ENCODE results near the gene TIMM22.
"Not testable (repeated sequence)": the region's sequence is repeated elsewhere in the genome, so short reads cannot be mapped to it uniquely, and the experiment has no call there.

The TIMM22 gene

GRCh38 chr17:1043601-1044251 is 46.8 kb downstream of the TIMM22 start:
- no peak for DNase-seq

GRCh38 chr17:1044387-1045009 is 47.6 kb downstream of the TIMM22 start:
- not testable (repeated sequence) for DNase-seq

DNA sequence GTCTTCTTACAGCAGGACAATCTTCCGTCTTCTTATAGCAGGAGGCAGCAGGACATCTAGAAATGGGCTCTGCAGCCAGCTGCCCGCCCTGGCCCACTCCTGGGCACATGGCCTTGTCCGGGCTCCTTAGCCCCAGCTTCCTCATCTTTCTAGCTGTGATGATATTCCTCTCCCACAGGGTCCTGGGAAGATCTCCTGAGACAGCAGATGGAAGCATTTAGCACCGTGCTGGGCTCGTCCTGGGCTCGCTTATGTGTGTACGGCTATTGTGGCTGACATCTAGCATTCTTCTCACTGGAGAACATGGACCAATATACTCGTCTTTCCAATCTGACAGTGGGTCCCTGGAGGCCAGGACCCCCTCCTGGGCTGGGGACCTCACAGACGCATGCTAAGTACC is 48.5 kb downstream of the TIMM22 start:
- DNase-seq, result no peak

DNA sequence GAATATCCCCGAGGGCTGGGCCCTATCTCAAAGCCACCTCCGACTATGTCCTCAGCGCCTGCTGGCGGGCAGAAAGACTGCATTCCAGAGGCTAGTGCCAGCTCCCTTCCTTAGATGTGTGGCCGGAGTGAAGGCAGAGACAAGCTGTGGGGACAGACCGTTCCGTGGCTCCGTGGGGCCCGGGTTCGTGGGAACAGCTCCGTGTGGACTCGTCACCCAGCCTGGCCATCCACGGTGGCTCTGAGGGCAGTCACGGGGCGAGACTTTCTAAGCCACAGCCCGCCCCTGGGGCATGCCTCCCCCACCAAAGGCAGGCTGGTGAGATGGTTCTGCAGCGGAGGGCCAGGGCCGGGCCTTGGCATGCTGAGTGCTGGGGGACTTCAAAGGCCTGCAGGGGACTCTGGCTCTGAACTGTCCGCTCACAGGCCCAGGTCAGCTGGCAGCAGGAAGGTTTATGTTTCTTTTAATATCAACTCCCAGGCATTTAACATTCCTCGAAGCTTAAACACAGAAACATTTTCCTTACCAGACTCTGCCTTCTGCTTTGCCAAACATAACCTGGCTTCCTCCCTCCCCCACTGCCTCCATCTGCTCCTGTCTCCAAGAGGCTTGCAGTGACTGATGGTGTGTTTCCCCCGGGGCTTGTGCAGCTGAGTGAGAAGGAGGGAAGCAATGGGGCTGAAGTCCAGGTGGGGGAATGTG is 50.4 kb downstream of the TIMM22 start:
- no peak for DNase-seq

GRCh38 chr17:1047879-1048470 is 51.0 kb downstream of the TIMM22 start:
- DNase-seq, result no peak

- not testable (repeated sequence) for DNase-seq
Measured at GRCh38 chr17:1048516-1049115, 51.7 kb downstream of the TIMM22 start.

DNA sequence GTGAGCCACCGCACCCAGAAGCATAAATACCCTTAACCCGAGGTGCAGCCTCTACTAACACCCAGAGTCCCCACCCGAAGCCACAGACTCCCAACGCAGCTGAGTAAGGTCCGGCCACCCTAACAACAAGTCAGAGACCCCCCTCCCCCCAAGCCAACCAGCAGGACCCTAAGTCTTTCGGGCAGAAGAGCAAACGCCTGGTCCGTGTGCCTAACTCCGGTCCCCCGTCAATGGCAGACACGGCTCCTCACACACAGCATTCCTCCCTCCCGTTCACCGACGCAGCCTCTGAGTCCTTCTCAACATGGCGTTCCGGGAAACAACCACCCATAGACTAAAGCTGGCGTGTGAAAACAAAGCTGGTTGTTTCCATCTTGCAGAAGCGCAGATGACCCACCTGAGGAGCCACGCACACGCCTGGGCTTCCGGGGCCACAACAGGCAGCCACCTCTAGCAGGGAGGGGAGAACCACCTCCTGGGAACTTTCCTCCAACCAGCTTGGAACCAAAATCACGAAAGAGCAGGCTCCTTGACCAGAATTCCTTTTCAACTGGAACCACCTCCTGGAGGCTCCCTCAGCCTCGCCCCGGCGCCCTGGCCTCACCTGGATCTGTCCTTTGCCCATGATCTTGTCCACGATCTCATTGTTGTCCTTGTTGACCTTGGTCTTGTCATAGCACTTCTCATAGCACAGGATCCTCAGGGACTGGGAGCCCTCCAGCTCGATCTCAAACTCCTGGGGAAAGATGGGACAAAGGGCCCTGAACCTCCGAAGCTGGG is 52.7 kb downstream of the TIMM22 start:
- no peak for DNase-seq

DNA sequence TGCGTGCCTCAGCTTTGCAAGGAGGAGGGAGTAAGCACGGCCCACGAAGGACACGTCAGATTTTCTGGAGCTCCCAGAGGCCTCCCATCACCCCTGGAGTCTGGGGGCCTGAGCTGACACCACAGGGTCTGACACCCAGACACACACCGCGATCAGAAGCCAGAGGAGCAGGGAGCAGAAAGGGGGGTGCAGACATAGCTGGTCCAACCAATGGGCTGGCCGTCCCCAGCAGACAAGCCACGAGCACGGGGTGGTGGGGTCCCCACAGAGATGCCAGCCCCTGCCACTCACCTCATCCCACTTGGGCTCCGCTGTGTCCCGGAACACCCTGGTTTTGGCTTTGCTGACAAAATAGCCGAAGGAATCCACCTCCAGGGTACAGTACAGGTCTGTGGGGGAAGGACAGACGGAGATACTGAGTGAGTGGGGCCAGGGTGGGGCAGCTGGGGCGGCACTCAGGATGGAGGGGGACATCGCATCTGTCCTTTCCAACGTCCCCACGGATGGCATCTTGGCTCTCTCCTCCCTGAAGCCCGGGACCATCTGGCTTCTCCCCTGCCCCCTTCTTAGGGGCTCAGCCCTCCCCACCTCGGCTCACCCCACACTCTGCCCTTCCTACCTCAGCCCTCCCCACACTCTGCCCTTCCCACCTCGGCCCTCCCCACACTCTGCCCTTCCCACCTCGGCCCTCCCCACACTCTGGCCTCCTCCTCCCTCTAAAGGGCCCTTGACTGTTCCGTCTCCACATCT is 53.5 kb downstream of the TIMM22 start:
- DNase-seq, result no peak

GRCh38 chr17:1050996-1051925 is 54.3 kb downstream of the TIMM22 start:
- DNase-seq, result no peak
